Naive B cell (primary cell): ENCODE results near the gene MON1B. TPM values are rescaled to one million over a fixed set of nuclear protein-coding genes. Genes with fewer than 3 reads are reported as not detected.
"Not testable (repeated sequence)": the region's sequence is repeated elsewhere in the genome, so short reads cannot be mapped to it uniquely, and the experiment has no call there.

ENCODE experiments used
- ATAC-seq, 2 donors: fragments of 150-1000 bp; cut with Tn5 transposase; 2 replicates each; pipeline ENCODE4 v1.10.0; 2021; ENCODE audit warnings: low read depth in 2 of 2, mild to moderate bottlenecking in 2 of 2, moderate library complexity in 2 of 2
- DNase-seq: peaks from one replicate; pipeline ENCODE4 v3.0.0; 2022
- H3K27ac Mint-ChIP-seq, 6 donors: one replicate each; pipeline ENCODE4 v1.8.0; 2020 to 2022; ENCODE audit warnings: mild to moderate bottlenecking in 6 of 6, mixed read lengths in 6 of 6, moderate library complexity in 5 of 6, inconsistent platforms in 2 of 6
- H3K27me3 Mint-ChIP-seq, 3 donors: one replicate each; pipeline ENCODE4 v1.8.0; 2021 to 2022; ENCODE audit warnings: mixed read lengths in 3 of 3, mild to moderate bottlenecking in 1 of 3
- H3K36me3 Mint-ChIP-seq, 2 donors: one replicate each; pipeline ENCODE4 v1.8.0; 2020 to 2022; ENCODE audit warnings: mixed read lengths in 2 of 2, inconsistent platforms in 1 of 2, mild to moderate bottlenecking in 1 of 2
- H3K4me1 Mint-ChIP-seq, 3 donors: one replicate each; pipeline ENCODE4 v1.8.0; 2020 to 2022; ENCODE audit warnings: mixed read lengths in 3 of 3, inconsistent platforms in 1 of 3, mild to moderate bottlenecking in 1 of 3, moderate library complexity in 1 of 3
- H3K4me3 Mint-ChIP-seq, 8 donors: one replicate each; pipeline ENCODE4 v1.8.0; 2020 to 2022; ENCODE audit warnings: mild to moderate bottlenecking in 8 of 8, mixed read lengths in 8 of 8, moderate library complexity in 8 of 8, inconsistent platforms in 2 of 8
- H3K9me3 Mint-ChIP-seq, 7 donors: one replicate each; pipeline ENCODE4 v1.8.0; 2020 to 2022; ENCODE audit warnings: mixed read lengths in 7 of 7, mild to moderate bottlenecking in 5 of 7, inconsistent platforms in 2 of 7, moderate library complexity in 1 of 7
- polyA plus RNA-seq, 6 donors: library from polyadenylated mRNA; unstranded; fragments of 300-500 nt; fragmentation: Illumina TruSeq; gene quantifications; one replicate each; pipeline ENCODE4 v1.2.3, GENCODE V29; 2021; ENCODE audit warnings: low read depth in 6 of 6

MON1B gene
- polyA plus RNA-seq, 6 donors from 2014 or later, result 12.6 to 45.4 (median 33.1) TPM

- H3K27me3 Mint-ChIP-seq, result peaks cover 55 to 70% (median 58%) of the 10 kb centered on the region in 3 donors
- H3K9me3 Mint-ChIP-seq, result no peaks in the 10 kb centered on the region
Observed at GRCh38 chr16:77172951-77173350, 18.0 kb upstream of the MON1B start.

GRCh38 chr16:77183137-77183536 is 7.9 kb upstream of the MON1B start:
- Mint-ChIP-seq H3K9me3 (peaks cover 0 to 3% (median 0%) of the 10 kb centered on the region in 7 donors), H3K4me3 (no peak overlapping the region), H3K4me1 (no peaks in the 10 kb centered on the region), H3K27me3 (peaks cover 17 to 38% (median 32%) of the 10 kb centered on the region in 3 donors), H3K36me3 (no peaks in the 10 kb centered on the region), H3K27ac (no peak overlapping the region)
- no peak for ATAC-seq
- no peak for DNase-seq

More at GRCh38 chr16:77172951-77173350, 18.0 kb upstream of the MON1B start:
- Mint-ChIP-seq H3K4me3 (no peak overlapping the region), H3K27ac (no peak overlapping the region), H3K36me3 (no peaks in the 10 kb centered on the region), H3K4me1 (no peaks in the 10 kb centered on the region)
- ATAC-seq, result no peak
- DNase-seq, result no peak

- peaks cover 5 to 13% (median 13%) of the 10 kb centered on the region in 3 donors for H3K4me1 Mint-ChIP-seq
- H3K4me3 Mint-ChIP-seq, DNase-seq, H3K9me3 Mint-ChIP-seq, H3K36me3 Mint-ChIP-seq, ATAC-seq, H3K27ac Mint-ChIP-seq: not testable (repeated sequence)
- H3K27me3 Mint-ChIP-seq, result peaks cover 5 to 17% (median 13%) of the 10 kb centered on the region in 3 donors
Observed at GRCh38 chr16:77186298-77186697, 4.7 kb upstream of the MON1B start.

- no peak for DNase-seq
- Mint-ChIP-seq H3K36me3 (peaks cover 11 to 28% of the 10 kb centered on the region in 2 donors), H3K27ac (peak overlapping the region; percentile 98 to 100 (median 99)), H3K4me3 (peak overlapping the region; percentile 94 to 100 (median 98)), H3K9me3 (peaks cover 0 to 15% (median 0%) of the 10 kb centered on the region in 7 donors), H3K27me3 (peaks cover 5 to 15% (median 13%) of the 10 kb centered on the region in 3 donors), H3K4me1 (peaks cover 36 to 45% (median 44%) of the 10 kb centered on the region in 3 donors)
- no peak for ATAC-seq
Observed at GRCh38 chr16:77190190-77190477, 856 bp upstream of the MON1B start.

- peak overlapping the region; percentile 94 to 100 (median 98) for H3K4me3 Mint-ChIP-seq
- DNase-seq, result no peak
- peaks cover 0 to 8% (median 6%) of the 10 kb centered on the region in 3 donors for H3K27me3 Mint-ChIP-seq
- H3K36me3 Mint-ChIP-seq, result peaks cover 11 to 35% of the 10 kb centered on the region in 2 donors
- peaks cover 41 to 49% (median 49%) of the 10 kb centered on the region in 3 donors for H3K4me1 Mint-ChIP-seq
- H3K9me3 Mint-ChIP-seq, result peaks cover 0 to 15% (median 0%) of the 10 kb centered on the region in 7 donors
- H3K27ac Mint-ChIP-seq, result peak overlapping the region; percentile 98 to 100 (median 99)
- ATAC-seq, result peak; percentile 1 to 2
Observed at GRCh38 chr16:77191259-77191969, 424 bp downstream of the MON1B start.

GRCh38 chr16:77193377-77193776 is 2.4 kb downstream of the MON1B start:
- ATAC-seq (no peak), DNase-seq (no peak)
- H3K9me3 Mint-ChIP-seq, result peaks cover 0 to 15% (median 0%) of the 10 kb centered on the region in 7 donors
- H3K27ac Mint-ChIP-seq, result no peak overlapping the region
- H3K4me3 Mint-ChIP-seq, result peak overlapping the region in 3 of 8 donors; percentile 35 to 100 (median 95)
- peaks cover 14 to 38% of the 10 kb centered on the region in 2 donors for H3K36me3 Mint-ChIP-seq
- no peaks in the 10 kb centered on the region for H3K27me3 Mint-ChIP-seq
- peaks cover 42 to 55% (median 51%) of the 10 kb centered on the region in 3 donors for H3K4me1 Mint-ChIP-seq

GRCh38 chr16:77194295-77195231 is 3.6 kb downstream of the MON1B start:
- H3K27ac Mint-ChIP-seq, result no peak overlapping the region
- no peaks in the 10 kb centered on the region for H3K27me3 Mint-ChIP-seq
- DNase-seq (no peak), ATAC-seq (no peak)
- H3K4me3 Mint-ChIP-seq, result peak overlapping the region in 2 of 8 donors; percentile 65 to 95
- H3K9me3 Mint-ChIP-seq, result peaks cover 0 to 15% (median 0%) of the 10 kb centered on the region in 7 donors
- H3K36me3 Mint-ChIP-seq, result peaks cover 20 to 43% of the 10 kb centered on the region in 2 donors
- H3K4me1 Mint-ChIP-seq, result peaks cover 43 to 45% (median 45%) of the 10 kb centered on the region in 3 donors

GRCh38 chr16:77195411-77195810 is 4.4 kb downstream of the MON1B start:
- DNase-seq (no peak), ATAC-seq (no peak)
- peaks cover 20 to 43% of the 10 kb centered on the region in 2 donors for H3K36me3 Mint-ChIP-seq
- H3K4me1 Mint-ChIP-seq, result peaks cover 42 to 45% (median 45%) of the 10 kb centered on the region in 3 donors
- H3K27me3 Mint-ChIP-seq, result no peaks in the 10 kb centered on the region
- peak overlapping the region in 1 of 8 donors; percentile 25 for H3K4me3 Mint-ChIP-seq
- H3K9me3 Mint-ChIP-seq, result peaks cover 0 to 15% (median 0%) of the 10 kb centered on the region in 7 donors
- H3K27ac Mint-ChIP-seq, result peak overlapping the region in 1 of 6 donors; percentile 43

GRCh38 chr16:77197747-77198146 is 6.8 kb downstream of the MON1B start:
- Mint-ChIP-seq H3K27ac (no peak overlapping the region), H3K9me3 (peaks cover 0 to 2% (median 0%) of the 10 kb centered on the region in 7 donors), H3K27me3 (no peaks in the 10 kb centered on the region), H3K36me3 (peaks cover 23 to 25% of the 10 kb centered on the region in 2 donors), H3K4me3 (no peak overlapping the region), H3K4me1 (peaks cover 23 to 27% (median 25%) of the 10 kb centered on the region in 3 donors)
- DNase-seq (no peak), ATAC-seq (no peak)

GRCh38 chr16:77199211-77199610 is 8.2 kb downstream of the MON1B start, which contains the start of gene SYCE1L:
SYCE1L (plus strand) TSS chr16:77199408; CDS start chr16:77199452, 44 bp downstream.
- peaks cover 8 to 13% (median 11%) of the 10 kb centered on the region in 3 donors for H3K4me1 Mint-ChIP-seq
- no peaks in the 10 kb centered on the region for H3K9me3 Mint-ChIP-seq
- peak within 1 kb of the TSS in 1 of 8 donors; percentile 10 for H3K4me3 Mint-ChIP-seq
- H3K27me3 Mint-ChIP-seq, result no peaks in the 10 kb centered on the region
- peaks cover 14 to 15% of the 10 kb centered on the region in 2 donors for H3K36me3 Mint-ChIP-seq
- DNase-seq (no peak), ATAC-seq (no peak)
- H3K27ac Mint-ChIP-seq, result peak within 1 kb of the TSS in 1 of 6 donors; percentile 15

GRCh38 chr16:77206533-77206932 is 15.5 kb downstream of the MON1B start:
- Mint-ChIP-seq H3K36me3 (no peaks in the 10 kb centered on the region), H3K4me3 (no peak overlapping the region), H3K4me1 (peaks cover 2 to 7% (median 4%) of the 10 kb centered on the region in 3 donors), H3K9me3 (no peaks in the 10 kb centered on the region), H3K27me3 (no peaks in the 10 kb centered on the region), H3K27ac (no peak overlapping the region)
- DNase-seq (no peak), ATAC-seq (no peak)

- H3K9me3 Mint-ChIP-seq, result no peaks in the 10 kb centered on the region
- H3K36me3 Mint-ChIP-seq, result no peaks in the 10 kb centered on the region
- DNase-seq (no peak), ATAC-seq (no peak)
- H3K4me3 Mint-ChIP-seq, result no peak overlapping the region
- H3K27me3 Mint-ChIP-seq, result no peaks in the 10 kb centered on the region
- H3K4me1 Mint-ChIP-seq, result peaks cover 6 to 12% (median 7%) of the 10 kb centered on the region in 3 donors
- H3K27ac Mint-ChIP-seq, result no peak overlapping the region
Observed at GRCh38 chr16:77207030-77207429, 16.0 kb downstream of the MON1B start.

GRCh38 chr16:77208382-77208781 is 17.4 kb downstream of the MON1B start:
- no peaks in the 10 kb centered on the region for H3K27me3 Mint-ChIP-seq
- no peak for DNase-seq
- H3K27ac Mint-ChIP-seq, result no peak overlapping the region
- ATAC-seq, result no peak
- no peaks in the 10 kb centered on the region for H3K9me3 Mint-ChIP-seq
- no peaks in the 10 kb centered on the region for H3K36me3 Mint-ChIP-seq
- no peak overlapping the region for H3K4me3 Mint-ChIP-seq
- peaks cover 9 to 14% (median 13%) of the 10 kb centered on the region in 3 donors for H3K4me1 Mint-ChIP-seq
